Measurements from ENCODE around the gene CNOT1. TPM values are rescaled to one million over a fixed set of nuclear protein-coding genes. Genes with fewer than 3 reads are reported as not detected.

CNOT1 gene
- polyA plus RNA-seq, 1 donor from 2014 or later = 66.2 TPM

DNA sequence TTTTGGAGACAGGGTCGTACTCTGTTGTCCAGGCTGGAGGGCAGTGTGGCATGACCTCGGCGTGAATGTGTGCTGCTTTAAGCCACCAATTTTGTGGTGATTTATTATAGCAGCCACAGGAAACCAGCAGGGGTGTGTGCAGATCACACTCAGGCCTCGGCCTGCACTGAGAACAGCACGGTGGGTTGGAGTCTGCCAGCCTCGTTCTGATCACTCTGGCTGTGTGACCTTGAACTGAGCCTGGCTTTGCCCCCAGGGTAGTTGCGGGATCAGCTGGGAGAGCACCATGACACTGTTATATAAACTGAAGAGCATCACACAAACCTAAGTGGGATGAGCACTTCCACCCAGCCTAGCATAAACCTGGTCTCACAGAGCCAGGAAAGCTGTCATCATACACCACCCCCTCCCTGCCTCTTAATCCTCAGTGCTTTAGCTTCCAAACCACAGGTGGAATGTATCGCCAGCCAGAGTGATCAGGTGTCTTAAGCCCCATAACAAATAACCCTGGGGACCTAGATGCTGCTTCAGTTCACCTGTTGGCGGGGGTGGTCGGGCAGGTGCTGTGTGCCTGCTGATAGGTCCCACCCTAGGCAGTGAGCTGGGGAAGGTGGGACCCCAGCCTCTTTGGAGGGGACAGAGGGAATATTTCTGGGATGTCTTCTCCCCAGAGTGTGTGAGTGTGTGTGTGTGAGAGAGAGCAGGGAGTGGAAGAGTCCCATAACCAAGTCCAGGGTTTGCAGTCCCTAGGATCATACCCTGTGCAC is 158.2 kb downstream of the CNOT1 start:
- H3F3A ChIP-seq (ENCODE audit: insufficient read depth, low read length, poor library complexity, severe bottlenecking) = no peaks in the 10 kb centered on the region
- no peak overlapping the region for H3K9ac ChIP-seq (ENCODE audit: low read length)
- H4K20me1 ChIP-seq (ENCODE audit: insufficient read depth) = no peaks in the 10 kb centered on the region
- no peak for TF ChIP-seq EP300 (conservative IDR thresholded peaks at IDR 0.05; ENCODE audit: poor library complexity, severe bottlenecking)
- no peak for TF ChIP-seq TAF1 (IDR thresholded peaks at IDR 0.05; ENCODE audit: low read depth)
- TF ChIP-seq, protein P1, sequence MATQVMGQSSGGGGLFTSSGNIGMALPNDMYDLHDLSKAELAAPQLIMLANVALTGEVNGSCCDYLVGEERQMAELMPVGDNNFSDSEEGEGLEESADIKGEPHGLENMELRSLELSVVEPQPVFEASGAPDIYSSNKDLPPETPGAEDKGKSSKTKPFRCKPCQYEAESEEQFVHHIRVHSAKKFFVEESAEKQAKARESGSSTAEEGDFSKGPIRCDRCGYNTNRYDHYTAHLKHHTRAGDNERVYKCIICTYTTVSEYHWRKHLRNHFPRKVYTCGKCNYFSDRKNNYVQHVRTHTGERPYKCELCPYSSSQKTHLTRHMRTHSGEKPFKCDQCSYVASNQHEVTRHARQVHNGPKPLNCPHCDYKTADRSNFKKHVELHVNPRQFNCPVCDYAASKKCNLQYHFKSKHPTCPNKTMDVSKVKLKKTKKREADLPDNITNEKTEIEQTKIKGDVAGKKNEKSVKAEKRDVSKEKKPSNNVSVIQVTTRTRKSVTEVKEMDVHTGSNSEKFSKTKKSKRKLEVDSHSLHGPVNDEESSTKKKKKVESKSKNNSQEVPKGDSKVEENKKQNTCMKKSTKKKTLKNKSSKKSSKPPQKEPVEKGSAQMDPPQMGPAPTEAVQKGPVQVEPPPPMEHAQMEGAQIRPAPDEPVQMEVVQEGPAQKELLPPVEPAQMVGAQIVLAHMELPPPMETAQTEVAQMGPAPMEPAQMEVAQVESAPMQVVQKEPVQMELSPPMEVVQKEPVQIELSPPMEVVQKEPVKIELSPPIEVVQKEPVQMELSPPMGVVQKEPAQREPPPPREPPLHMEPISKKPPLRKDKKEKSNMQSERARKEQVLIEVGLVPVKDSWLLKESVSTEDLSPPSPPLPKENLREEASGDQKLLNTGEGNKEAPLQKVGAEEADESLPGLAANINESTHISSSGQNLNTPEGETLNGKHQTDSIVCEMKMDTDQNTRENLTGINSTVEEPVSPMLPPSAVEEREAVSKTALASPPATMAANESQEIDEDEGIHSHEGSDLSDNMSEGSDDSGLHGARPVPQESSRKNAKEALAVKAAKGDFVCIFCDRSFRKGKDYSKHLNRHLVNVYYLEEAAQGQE (IDR thresholded peaks at IDR 0.05; ENCODE audit: borderline replicate concordance) = no peak
- no peak for TF ChIP-seq CTCF (IDR thresholded peaks at IDR 0.05; ENCODE audit: poor library complexity, severe bottlenecking)
- no peak for TF ChIP-seq RAD21 (conservative IDR thresholded peaks at IDR 0.05)
- no peak overlapping the region for H3K27ac ChIP-seq (ENCODE audit: low read length)
- no peaks in the 10 kb centered on the region for H3K9me2 ChIP-seq (ENCODE audit: insufficient read depth, low read length)
- no peak overlapping the region for H3K4me2 ChIP-seq (ENCODE audit: low read length)
- no peaks in the 10 kb centered on the region for H3K79me2 ChIP-seq (replicated peaks; ENCODE audit: insufficient read depth, low read length)
- no peak overlapping the region for H3K4me3 ChIP-seq (ENCODE audit: low read length)
- H2AFZ ChIP-seq (ENCODE audit: low read depth, low read length) = no peak overlapping the region
- H3K9me3 ChIP-seq (ENCODE audit: low read length) = no peaks in the 10 kb centered on the region
- peaks cover 6% of the 10 kb centered on the region for H3K27me3 ChIP-seq (ENCODE audit: insufficient read depth, low read depth, low read length)
- no peaks in the 10 kb centered on the region for H3K36me3 ChIP-seq (ENCODE audit: insufficient read depth, low read length)

Small RNA genes within 50 kb of the gene (small RNA-seq; reads per million reads assigned to genes)
- gene RNU6-103P (0 reads per million in 3 experiments), gene SNORA46 (889 to 1,021 (median 970) reads per million in 3 experiments), gene SNORA50A (0 reads per million in 3 experiments)

Other genes starting within 250 kb of the CNOT1 start
- 4.3 and 4.7 TPM in 2 replicates for gene GINS3, start 237.4 kb downstream of the CNOT1 start, polyA plus RNA-seq
- gene NDRG4, start 129.7 kb downstream of the CNOT1 start, polyA plus RNA-seq = 507 and 592 TPM in 2 replicates
- gene SETD6, start 114.3 kb downstream of the CNOT1 start, polyA plus RNA-seq = 59.4 and 61.2 TPM in 2 replicates
- gene SLC38A7, start 54.9 kb upstream of the CNOT1 start, polyA plus RNA-seq = 9.8 and 10.2 TPM in 2 replicates
- 44.7 and 55.6 TPM in 2 replicates for gene GOT2, start 104.5 kb upstream of the CNOT1 start, polyA plus RNA-seq